BE2C (cell line): ENCODE data around the gene RTN3.

ENCODE experiments used
- DNase-seq: peaks from one replicate; pipeline ENCODE4 v3.0.0-alpha.2; 2020
- H3K27me3 ChIP-seq: fragments of 250-450 bp; sonication (Bioruptor Pico); 2 replicates; pipeline ENCODE4 v1.5.1; 2020; ENCODE audit warnings: mild to moderate bottlenecking
- H3K36me3 ChIP-seq: fragments of 250-450 bp; sonication (Bioruptor Pico); 2 replicates; pipeline ENCODE4 v1.5.1; 2020; ENCODE audit warnings: mild to moderate bottlenecking
- H3K4me1 ChIP-seq: fragments of 250-450 bp; sonication (Bioruptor Pico); 2 replicates; pipeline ENCODE4 v1.5.1; 2020
- H3K4me3 ChIP-seq: 2 replicates; pipeline ENCODE4 v1.5.1; 2011; ENCODE audit warnings: low read depth, low read length
- H3K9me3 ChIP-seq: fragments of 250-450 bp; sonication (Bioruptor Pico); 2 replicates; pipeline ENCODE4 v1.5.1; 2020
- CTCF ChIP-seq: IDR thresholded peaks from 2 replicates; pipeline ENCODE4 v1.5.1; 2012; ENCODE audit warnings: mild to moderate bottlenecking, low read depth, low read length

Gene RTN3

GRCh38 chr11:63761188-63761587, 79.9 kb downstream of the RTN3 start:
- Histone ChIP-seq H3K27me3 (no peaks in the 10 kb centered on the region), H3K4me1 (no peaks in the 10 kb centered on the region), H3K9me3 (no peaks in the 10 kb centered on the region), H3K36me3 (no peaks in the 10 kb centered on the region; the same call in 1 of the 2 replicates), H3K4me3 (no peak overlapping the region)
- TF ChIP-seq CTCF, result no peak
- DNase-seq, result no peak

- H3K9me3 ChIP-seq, result no peaks in the 10 kb centered on the region
- H3K4me1 ChIP-seq, result no peaks in the 10 kb centered on the region
- peak overlapping the region; percentile 41 for H3K4me3 ChIP-seq
- no peak for DNase-seq
- H3K27me3 ChIP-seq, result no peaks in the 10 kb centered on the region
- TF ChIP-seq CTCF, result no peak
- no peaks in the 10 kb centered on the region; the same call in 1 of the 2 replicates for H3K36me3 ChIP-seq
Measured at GRCh38 chr11:63761931-63762653, 80.8 kb downstream of the RTN3 start.

- Histone ChIP-seq H3K9me3 (no peaks in the 10 kb centered on the region), H3K36me3 (no peaks in the 10 kb centered on the region; the same call in 1 of the 2 replicates), H3K4me3 (peak overlapping the region; percentile 41), H3K4me1 (no peaks in the 10 kb centered on the region), H3K27me3 (no peaks in the 10 kb centered on the region)
- peak; percentile 46 for DNase-seq
- no peak for TF ChIP-seq CTCF
Measured at GRCh38 chr11:63762654-63763495, 81.6 kb downstream of the RTN3 start.

- H3K36me3 ChIP-seq, result no peaks in the 10 kb centered on the region; the same call in 1 of the 2 replicates
- no peaks in the 10 kb centered on the region for H3K9me3 ChIP-seq
- no peaks in the 10 kb centered on the region for H3K27me3 ChIP-seq
- no peaks in the 10 kb centered on the region for H3K4me1 ChIP-seq
- no peak overlapping the region for H3K4me3 ChIP-seq
- TF ChIP-seq CTCF, result no peak
- no peak for DNase-seq
Measured at GRCh38 chr11:63763496-63764339, 82.4 kb downstream of the RTN3 start.

- no peaks in the 10 kb centered on the region for H3K27me3 ChIP-seq
- no peaks in the 10 kb centered on the region for H3K9me3 ChIP-seq
- no peak for TF ChIP-seq CTCF
- H3K36me3 ChIP-seq, result no peaks in the 10 kb centered on the region; the same call in 1 of the 2 replicates
- DNase-seq, result no peak
- no peaks in the 10 kb centered on the region for H3K4me1 ChIP-seq
- H3K4me3 ChIP-seq, result no peak overlapping the region
Measured at GRCh38 chr11:63764340-63764678, 83.0 kb downstream of the RTN3 start.
